ENCODE measurements around the gene ZNF385B.
A peak's percentile ranks its signal among the peaks of the same experiment; 100 is the strongest.

The ZNF385B gene

DNA sequence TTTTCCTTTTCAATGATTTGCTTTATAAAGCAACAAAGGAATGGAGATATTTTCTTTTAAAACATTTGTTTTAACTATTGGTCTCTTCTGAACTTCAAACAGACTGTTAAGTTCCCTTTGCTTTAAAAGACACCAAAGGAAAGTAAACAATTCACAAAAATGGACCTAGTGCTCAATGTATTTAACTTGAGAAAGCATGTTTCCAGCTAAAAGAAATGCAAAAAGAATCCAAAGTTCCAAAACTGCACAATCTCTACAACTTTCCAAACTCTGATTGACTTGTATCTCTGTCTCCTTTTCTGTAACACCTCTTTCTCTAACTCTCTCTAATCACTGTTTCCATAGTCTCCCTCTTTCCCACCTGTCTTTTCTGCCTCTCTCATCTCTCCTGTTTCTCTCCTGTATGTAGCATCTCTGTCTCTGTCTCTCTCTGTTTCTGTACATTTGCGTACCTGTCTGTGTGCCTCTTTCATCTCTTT lies 301.1 kb downstream of the ZNF385B start:
- Mint-ChIP-seq H3K9me3 (no peaks in the 10 kb centered on the region), H3K4me3 (peak overlapping the region in 1 of 3 experiments; percentile 43), H3K27me3 (ENCODE audit: low read depth) (no peaks in the 10 kb centered on the region), H3K4me1 (peaks cover 14% of the 10 kb centered on the region), H3K36me3 (ENCODE audit: low read depth) (no peaks in the 10 kb centered on the region), H3K27ac (peak overlapping the region in 2 of 3 experiments; percentile 30 to 65)
- TF ChIP-seq, protein P1, sequence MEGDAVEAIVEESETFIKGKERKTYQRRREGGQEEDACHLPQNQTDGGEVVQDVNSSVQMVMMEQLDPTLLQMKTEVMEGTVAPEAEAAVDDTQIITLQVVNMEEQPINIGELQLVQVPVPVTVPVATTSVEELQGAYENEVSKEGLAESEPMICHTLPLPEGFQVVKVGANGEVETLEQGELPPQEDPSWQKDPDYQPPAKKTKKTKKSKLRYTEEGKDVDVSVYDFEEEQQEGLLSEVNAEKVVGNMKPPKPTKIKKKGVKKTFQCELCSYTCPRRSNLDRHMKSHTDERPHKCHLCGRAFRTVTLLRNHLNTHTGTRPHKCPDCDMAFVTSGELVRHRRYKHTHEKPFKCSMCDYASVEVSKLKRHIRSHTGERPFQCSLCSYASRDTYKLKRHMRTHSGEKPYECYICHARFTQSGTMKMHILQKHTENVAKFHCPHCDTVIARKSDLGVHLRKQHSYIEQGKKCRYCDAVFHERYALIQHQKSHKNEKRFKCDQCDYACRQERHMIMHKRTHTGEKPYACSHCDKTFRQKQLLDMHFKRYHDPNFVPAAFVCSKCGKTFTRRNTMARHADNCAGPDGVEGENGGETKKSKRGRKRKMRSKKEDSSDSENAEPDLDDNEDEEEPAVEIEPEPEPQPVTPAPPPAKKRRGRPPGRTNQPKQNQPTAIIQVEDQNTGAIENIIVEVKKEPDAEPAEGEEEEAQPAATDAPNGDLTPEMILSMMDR (IDR thresholded peaks at IDR 0.05; ENCODE audit: unreplicated experiment in 3 of 3), result no peak

DNA sequence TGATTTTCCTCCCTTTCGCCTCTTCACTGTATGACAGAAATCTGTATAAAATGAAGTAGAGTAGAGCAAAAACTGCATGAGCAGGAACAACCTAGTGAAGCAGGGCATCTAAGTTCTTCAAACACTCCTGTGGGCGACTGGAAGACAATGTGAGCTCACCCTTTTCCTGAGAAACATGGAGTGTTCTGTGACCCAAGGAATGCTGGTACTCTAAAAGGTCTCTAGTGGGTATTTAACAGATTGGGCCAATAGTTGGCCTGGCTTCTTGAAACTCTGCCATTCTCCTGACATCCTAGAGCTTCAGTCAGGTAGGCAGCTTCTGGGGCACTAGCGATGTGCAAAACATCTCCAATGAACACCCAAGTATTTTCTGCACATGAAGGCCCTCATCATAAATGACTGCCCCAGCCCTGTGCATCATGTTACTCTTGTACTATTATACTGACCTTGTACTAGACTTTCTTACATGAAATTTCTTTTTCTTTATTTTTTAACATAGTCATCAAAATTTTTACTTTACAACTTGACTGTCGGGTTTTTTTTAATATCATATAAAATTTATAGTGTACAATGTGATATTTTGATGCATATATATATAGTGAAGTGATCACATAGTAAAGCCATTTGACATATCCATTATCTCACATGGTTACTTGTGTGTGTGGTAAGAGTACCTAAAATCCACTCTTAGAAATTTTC lies 302.2 kb downstream of the ZNF385B start:
- no peaks in the 10 kb centered on the region for H3K27me3 Mint-ChIP-seq (ENCODE audit: low read depth)
- H3K9me3 Mint-ChIP-seq, result no peaks in the 10 kb centered on the region
- TF ChIP-seq, protein P1 (IDR thresholded peaks at IDR 0.05; ENCODE audit: unreplicated experiment in 3 of 3), result no peak
- H3K4me3 Mint-ChIP-seq, result no peak overlapping the region
- peak overlapping the region; percentile 86 to 88 (median 88) for H3K27ac Mint-ChIP-seq
- peaks cover 14% of the 10 kb centered on the region for H3K4me1 Mint-ChIP-seq
- no peaks in the 10 kb centered on the region for H3K36me3 Mint-ChIP-seq (ENCODE audit: low read depth)

DNA sequence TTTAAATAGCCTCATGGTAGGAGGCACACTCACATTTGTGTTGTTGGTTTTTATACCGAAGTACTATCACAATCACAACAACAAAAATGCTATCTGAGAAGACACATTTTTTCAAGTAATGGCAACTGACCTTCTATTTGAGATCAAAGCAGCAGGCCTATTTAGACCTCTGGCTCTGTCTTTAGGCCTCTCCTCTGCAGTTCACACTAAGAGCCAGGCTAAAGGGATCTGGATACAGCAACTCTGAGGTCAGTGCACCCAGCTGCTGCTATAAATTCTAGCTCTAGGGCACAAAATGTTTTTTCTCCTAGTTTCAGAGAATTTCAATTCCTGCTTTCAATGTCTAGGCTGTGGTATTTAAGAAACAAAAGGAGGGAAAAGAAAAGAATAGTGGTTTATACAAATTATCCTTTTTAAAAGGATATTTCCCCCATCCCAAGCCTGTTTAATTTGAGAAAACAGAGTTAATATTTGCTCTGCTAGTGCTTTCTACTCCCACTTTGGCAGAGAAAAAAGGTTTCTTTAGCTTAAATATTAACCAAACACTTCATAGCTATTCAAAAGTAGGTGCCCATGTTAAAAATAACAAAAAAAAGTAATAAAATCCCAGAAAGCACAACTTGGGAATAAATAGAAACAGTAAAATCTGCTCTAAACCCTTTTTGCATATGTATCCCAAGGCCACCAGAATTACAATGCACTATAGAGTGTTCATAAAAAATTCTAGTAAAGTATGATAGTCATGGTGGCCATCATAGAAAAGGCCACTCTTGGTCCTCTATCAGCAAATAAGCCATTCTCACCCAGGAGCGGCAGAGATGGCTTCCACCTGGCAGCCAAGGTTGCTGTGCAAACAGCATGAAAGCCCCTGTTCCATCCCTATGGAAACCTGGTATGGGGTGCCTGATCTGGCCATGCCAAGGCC lies 303.1 kb downstream of the ZNF385B start:
- TF ChIP-seq, protein P1 (IDR thresholded peaks at IDR 0.05; ENCODE audit: unreplicated experiment in 3 of 3), result no peak
- Mint-ChIP-seq H3K9me3 (no peaks in the 10 kb centered on the region), H3K4me1 (peaks cover 10% of the 10 kb centered on the region), H3K4me3 (peak overlapping the region in 1 of 3 experiments; percentile 27), H3K36me3 (ENCODE audit: low read depth) (no peaks in the 10 kb centered on the region), H3K27ac (peak overlapping the region; percentile 86 to 88 (median 88)), H3K27me3 (ENCODE audit: low read depth) (no peaks in the 10 kb centered on the region)

DNA sequence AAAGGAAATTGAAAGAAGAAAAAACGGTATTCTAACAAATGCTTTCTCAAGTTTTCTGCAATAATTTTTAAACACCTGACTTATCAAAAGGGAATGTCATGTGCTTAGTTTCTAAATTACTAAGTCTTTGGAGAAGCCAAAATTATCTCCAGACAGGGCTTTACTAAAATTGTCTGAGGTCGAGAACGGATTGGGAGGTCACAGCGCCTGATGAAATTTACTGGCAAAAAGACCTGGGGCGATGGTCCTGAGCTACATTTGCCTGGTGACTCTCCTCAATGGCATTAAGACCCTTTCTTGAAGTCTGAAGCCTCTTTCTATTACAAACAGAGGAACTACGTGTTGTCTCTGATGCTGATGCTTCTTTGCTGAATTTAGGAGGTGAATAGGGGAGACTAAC lies 305.0 kb downstream of the ZNF385B start:
- TF ChIP-seq, protein P1 (IDR thresholded peaks at IDR 0.05; ENCODE audit: unreplicated experiment in 3 of 3), result no peak
- H3K27ac Mint-ChIP-seq, result peak overlapping the region; percentile 23 to 61 (median 42)
- no peak overlapping the region for H3K4me3 Mint-ChIP-seq
- peaks cover 4% of the 10 kb centered on the region for H3K4me1 Mint-ChIP-seq
- no peaks in the 10 kb centered on the region for H3K9me3 Mint-ChIP-seq
- no peaks in the 10 kb centered on the region for H3K36me3 Mint-ChIP-seq (ENCODE audit: low read depth)
- H3K27me3 Mint-ChIP-seq (ENCODE audit: low read depth), result no peaks in the 10 kb centered on the region

DNA sequence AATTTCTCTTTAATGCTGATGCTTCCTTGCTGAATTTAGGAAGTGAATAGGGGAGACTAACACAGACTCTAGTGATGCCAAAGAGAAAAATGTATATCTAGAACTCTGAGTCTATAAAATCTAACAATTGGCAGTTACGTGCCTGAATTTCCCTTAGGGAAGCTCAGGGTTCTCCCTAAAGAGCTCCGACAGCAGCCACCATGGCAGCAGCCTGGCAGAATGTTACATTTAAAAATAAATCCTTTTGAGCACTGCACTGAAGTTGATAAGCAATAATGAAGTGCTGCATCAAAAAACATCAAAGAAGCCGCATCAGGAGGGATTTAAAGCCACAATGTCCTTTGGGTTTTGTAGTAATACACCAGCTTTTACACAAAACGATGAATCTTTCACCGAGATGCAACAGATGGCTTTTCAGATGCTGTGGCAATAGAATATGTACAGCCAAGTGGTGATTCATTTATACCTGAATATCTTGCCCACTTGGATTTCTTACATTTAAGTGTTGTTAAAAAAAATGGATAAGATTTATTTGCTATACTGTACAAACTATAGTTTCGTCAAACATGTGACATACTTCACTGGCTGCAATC lies 305.6 kb downstream of the ZNF385B start:
- Mint-ChIP-seq H3K4me3 (no peak overlapping the region), H3K36me3 (ENCODE audit: low read depth) (no peaks in the 10 kb centered on the region), H3K4me1 (peaks cover 4% of the 10 kb centered on the region), H3K27ac (peak overlapping the region in 1 of 3 experiments; percentile 2), H3K9me3 (no peaks in the 10 kb centered on the region), H3K27me3 (ENCODE audit: low read depth) (no peaks in the 10 kb centered on the region)
- TF ChIP-seq, protein P1 (IDR thresholded peaks at IDR 0.05; ENCODE audit: unreplicated experiment in 3 of 3), result no peak
